B cell (primary cell): Measurements from ENCODE around the gene EIF1B. TPM values are rescaled to one million over a fixed set of nuclear protein-coding genes. Genes with fewer than 3 reads are reported as not detected.

ENCODE experiments used
- ATAC-seq: fragments of 200-7000 bp; cut with Tn5 transposase; one replicate; pipeline ENCODE4 v1.10.0; 2021; ENCODE audit warnings: low read depth, mild to moderate bottlenecking, moderate number of reproducible peaks, moderate library complexity
- CTCF ChIA-PET: fragments of 350-600 bp; sonication (Branson Sonifier 250); formaldehyde crosslinking; loops from one replicate; lab custom pipeline; 2021; ENCODE audit warnings: antibody characterized with exemption, inconsistent platforms; lab: Charles Lee
- POLR2A ChIA-PET: fragments of 350-600 bp; sonication (Branson Sonifier 250); formaldehyde crosslinking; loops from one replicate; lab custom pipeline; 2021; ENCODE audit warnings: antibody characterized with exemption; lab: Charles Lee
- DNase-seq: peaks from one replicate; pipeline ENCODE4 v3.0.0; 2013
- H2AFZ ChIP-seq: 2 replicates; pipeline ENCODE4 v1.6.1; 2012; ENCODE audit warnings: mild to moderate bottlenecking, low read depth, low read length; ENCODE audit not compliant: insufficient read depth, poor library complexity, severe bottlenecking
- H3K27ac ChIP-seq, 2 donors: 1 replicate in 1 of 2; 2 replicates in 1 of 2; pipeline ENCODE4 v1.5.1; 2012 to 2013; ENCODE audit warnings: low read length in 2 of 2, mild to moderate bottlenecking in 2 of 2, moderate library complexity in 1 of 2
- H3K27me3 ChIP-seq, 4 experiments: fragments of 200-600 bp in 1 of 4; sonication (generic) in 1 of 4; replicated peaks in 1 of 4; 1 replicate in 2 of 4; 2 replicates in 2 of 4; pipeline versions ENCODE4 v1.6.1 to v1.7.0; 2013 to 2016; ENCODE audit warnings: low read length in 3 of 4, mild to moderate bottlenecking in 2 of 4, mixed read lengths in 1 of 4, moderate library complexity in 1 of 4; ENCODE audit not compliant: insufficient read depth in 4 of 4, control insufficient read depth in 3 of 4; ENCODE audit errors: control extremely low read depth in 1 of 4
- H3K36me3 ChIP-seq, 2 experiments: replicated peaks in 1 of 2; 1 replicate in 1 of 2; 2 replicates in 1 of 2; pipeline versions ENCODE4 v1.6.1 to v1.7.1; 2013; ENCODE audit warnings: low read length in 1 of 2; ENCODE audit not compliant: insufficient read depth in 2 of 2, control insufficient read depth in 1 of 2; ENCODE audit errors: control extremely low read depth in 1 of 2, extremely low read depth in 1 of 2
- H3K4me1 ChIP-seq, 2 donors: fragments of 200-600 bp in 1 of 2; sonication (generic) in 1 of 2; 1 replicate in 1 of 2; 2 replicates in 1 of 2; pipeline versions ENCODE4 v1.5.1 to v1.6.1; 2013 to 2017; ENCODE audit warnings: low read length in 2 of 2; ENCODE audit not compliant: control insufficient read depth in 2 of 2, insufficient read depth in 2 of 2
- H3K4me2 ChIP-seq: replicated peaks from 2 replicates; pipeline ENCODE3; 2012; ENCODE audit warnings: mild to moderate bottlenecking, low read depth, low read length; ENCODE audit not compliant: poor library complexity, severe bottlenecking
- H3K4me3 ChIP-seq, 5 experiments: fragments of 200-600 bp in 1 of 5; sonication (generic) in 1 of 5; 1 replicate in 3 of 5; 2 replicates in 2 of 5; pipeline versions ENCODE4 v1.5.1 to v1.7.0; 2011 to 2016; ENCODE audit warnings: low read length in 4 of 5, mild to moderate bottlenecking in 4 of 5, low read depth in 2 of 5, control low read depth in 1 of 5, moderate library complexity in 1 of 5; ENCODE audit not compliant: insufficient read depth in 1 of 5; ENCODE audit errors: control extremely low read depth in 1 of 5, extremely low read depth in 1 of 5
- H3K79me2 ChIP-seq: fragments of 200-600 bp; sonication (generic); one replicate; pipeline ENCODE4 v1.6.0; 2016; ENCODE audit warnings: low read length; ENCODE audit not compliant: control insufficient read depth, insufficient read depth
- H3K9ac ChIP-seq: fragments of 200-600 bp; sonication (generic); 2 replicates; pipeline ENCODE4 v1.6.1; 2017; ENCODE audit warnings: mild to moderate bottlenecking, low read length, moderate library complexity
- H3K9me3 ChIP-seq, 3 donors: one replicate each; pipeline versions ENCODE4 v1.6.1 to v1.7.1; 2013; ENCODE audit warnings: low read length in 2 of 3; ENCODE audit not compliant: control insufficient read depth in 2 of 3, insufficient read depth in 1 of 3; ENCODE audit errors: control extremely low read depth in 1 of 3
- H4K20me1 ChIP-seq: 2 replicates; pipeline ENCODE4 v1.6.0; 2012; ENCODE audit warnings: mild to moderate bottlenecking, low read length; ENCODE audit not compliant: insufficient read depth, control insufficient read depth, poor library complexity, severe bottlenecking
- H3K27ac Mint-ChIP-seq: one replicate; pipeline ENCODE4 v1.8.0; 2021; ENCODE audit warnings: mixed read lengths
- H3K27me3 Mint-ChIP-seq: one replicate; pipeline ENCODE4 v1.8.0; 2021; ENCODE audit warnings: mixed read lengths
- H3K4me1 Mint-ChIP-seq: one replicate; pipeline ENCODE4 v1.8.0; 2021; ENCODE audit warnings: mixed read lengths
- H3K4me3 Mint-ChIP-seq: one replicate; pipeline ENCODE4 v1.8.0; 2021; ENCODE audit warnings: mixed read lengths
- H3K9me3 Mint-ChIP-seq: one replicate; pipeline ENCODE4 v1.8.0; 2022; ENCODE audit warnings: mixed read lengths; ENCODE audit not compliant: insufficient read depth
- CTCF ChIP-seq: fragments of 200-600 bp; IDR thresholded peaks from one replicate; pipeline ENCODE4 v1.8.0; 2022; ENCODE audit warnings: antibody characterized with exemption, mild to moderate bottlenecking
- EZH2 ChIP-seq: IDR thresholded peaks from 2 replicates; pipeline ENCODE4 v1.6.1; 2012; ENCODE audit warnings: borderline replicate concordance, low read depth, mild to moderate bottlenecking, moderate library complexity, low read length; ENCODE audit not compliant: insufficient read depth, poor library complexity, severe bottlenecking
- WGBS: methylation state at CpG from one replicate; pipeline ENCODE4 v1.1.5; 2013; ENCODE audit warnings: missing lambda C conversion rate; ENCODE audit not compliant: insufficient coverage; 5-methylcytosine and 5-hydroxymethylcytosine counted together
- intact Hi-C: fragments of 100-400 bp; cut with micrococcal nuclease; formaldehyde crosslinking; loops from one replicate; pipeline ENCODE4 v1.10.0; 2022
- polyA plus RNA-seq: library from polyadenylated mRNA; depleted of rRNA; stranded (reverse); fragments of >200 nt; gene quantifications from 2 replicates; pipeline ENCODE4 v1.2.3, GENCODE V29; 2012
- total RNA-seq, 2 donors: library from RNA; stranded (reverse); fragments of 120-200 nt in 1 of 2; gene quantifications; 1 replicate in 1 of 2; 2 replicates in 1 of 2; pipeline versions ENCODE4 v1.2.3 to v1.2.4, GENCODE V29; 2013 to 2022

The EIF1B gene
- total and polyA plus RNA-seq, 2 donors (not counting 1 experiment from before 2014, with no cell fraction given) = 76.7 to 78.1 TPM

DNA sequence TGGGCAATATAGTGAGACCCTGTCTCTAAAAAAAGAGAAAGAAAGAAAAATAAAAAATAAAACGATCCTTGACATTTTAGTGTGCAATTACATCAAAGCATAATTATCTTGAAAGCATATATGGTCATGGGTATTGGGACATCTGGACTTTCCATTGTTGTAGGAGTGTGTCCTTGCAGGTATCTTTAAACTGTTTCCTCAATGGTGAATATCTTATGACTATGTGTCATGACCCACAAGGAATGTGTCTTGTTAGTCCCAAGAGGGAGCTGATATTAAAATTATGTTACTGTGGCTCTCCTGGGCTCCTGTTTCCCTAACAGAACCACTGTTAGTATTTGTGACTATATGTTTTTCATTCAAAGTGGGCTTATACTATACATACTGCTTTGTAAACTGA lies 26.6 kb downstream of the EIF1B start:
- peaks cover 15% of the 10 kb centered on the region for H3K27me3 Mint-ChIP-seq
- Histone ChIP-seq H3K4me2 (no peak overlapping the region), H3K79me2 (no peaks in the 10 kb centered on the region), H3K27me3 (no peaks in the 10 kb centered on the region), H3K36me3 (no peaks in the 10 kb centered on the region), H3K27ac (no peak overlapping the region), H3K4me3 (no peak overlapping the region), H2AFZ (no peak overlapping the region), H3K9me3 (no peaks in the 10 kb centered on the region), H3K9ac (no peak overlapping the region), H3K4me1 (no peaks in the 10 kb centered on the region), H4K20me1 (no peaks in the 10 kb centered on the region)
- POLR2A ChIA-PET = no interaction called here
- no peak overlapping the region for H3K27ac Mint-ChIP-seq
- CTCF ChIA-PET = no interaction called here
- intact Hi-C loops = no loop called here
- no peaks in the 10 kb centered on the region for H3K4me1 Mint-ChIP-seq
- H3K4me3 Mint-ChIP-seq = no peak overlapping the region
- WGBS = no CpG with 5 or more reads among the region's 1 CpG
- no peak for ATAC-seq
- TF ChIP-seq CTCF = no peak
- TF ChIP-seq EZH2 = no peak
- no peak for DNase-seq
- no peaks in the 10 kb centered on the region for H3K9me3 Mint-ChIP-seq

DNA sequence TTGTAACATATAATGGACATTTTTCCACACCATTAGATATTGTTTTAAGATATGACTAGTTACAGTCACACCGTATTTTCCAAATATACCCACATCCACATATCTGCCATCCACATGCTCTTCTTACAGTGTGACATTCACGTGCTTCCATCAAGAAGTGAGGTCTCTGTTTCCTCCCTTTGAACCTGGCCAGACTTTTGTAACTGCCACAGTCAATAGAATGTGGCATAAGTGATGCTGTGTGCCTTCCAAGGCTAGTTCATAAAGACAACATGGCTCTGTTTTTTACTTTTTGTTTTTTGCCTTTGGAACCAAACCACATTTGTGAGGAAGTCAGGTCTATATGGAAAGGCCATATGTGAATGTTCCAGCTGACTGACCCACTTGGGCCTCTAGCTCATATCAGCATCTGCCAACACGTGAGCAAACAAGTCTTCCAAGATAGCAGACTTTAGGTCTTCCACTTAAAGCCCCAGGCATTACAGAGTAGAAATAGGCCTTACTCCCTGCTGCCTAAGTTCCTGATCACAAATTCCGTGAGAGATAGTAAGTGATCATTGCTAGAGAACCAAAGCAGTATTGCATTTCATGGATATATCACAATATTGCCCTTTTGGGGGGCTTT lies 27.1 kb downstream of the EIF1B start:
- no peaks in the 10 kb centered on the region for H3K27me3 ChIP-seq
- peaks cover 15% of the 10 kb centered on the region for H3K27me3 Mint-ChIP-seq
- no peak overlapping the region for H3K27ac ChIP-seq
- 60% methylated on average over 1 of the region's 4 CpGs for WGBS
- H3K9me3 ChIP-seq = no peaks in the 10 kb centered on the region
- H3K4me3 Mint-ChIP-seq = no peak overlapping the region
- H3K4me3 ChIP-seq = no peak overlapping the region
- no peaks in the 10 kb centered on the region for H3K4me1 ChIP-seq
- ChIA-PET CTCF (no interaction called here), POLR2A (no interaction called here)
- no peak overlapping the region for H3K4me2 ChIP-seq
- intact Hi-C loops = no loop called here
- TF ChIP-seq EZH2 (no peak), CTCF (no peak)
- H4K20me1 ChIP-seq = no peaks in the 10 kb centered on the region
- no peak for ATAC-seq
- H3K9ac ChIP-seq = no peak overlapping the region
- no peaks in the 10 kb centered on the region for H3K9me3 Mint-ChIP-seq
- DNase-seq = no peak
- H3K79me2 ChIP-seq = no peaks in the 10 kb centered on the region
- no peaks in the 10 kb centered on the region for H3K4me1 Mint-ChIP-seq
- H3K27ac Mint-ChIP-seq = no peak overlapping the region
- no peaks in the 10 kb centered on the region for H3K36me3 ChIP-seq
- no peak overlapping the region for H2AFZ ChIP-seq
